Astrocyte (in vitro differentiated cells and primary cell): ENCODE measurements around the gene CMSS1. TPM values are rescaled to one million over a fixed set of nuclear protein-coding genes. Genes with fewer than 3 reads are reported as not detected.

Source experiments
- DNase-seq: peaks from one replicate; pipeline ENCODE4 v3.0.0-alpha.2; 2010; ENCODE audit warnings: low read depth
- FAIRE-seq: peaks from 2 replicates; lab custom pipeline; 2011; peaks lifted over from hg19 to GRCh38; lab: Jason Lieb, UNC
- H2AFZ ChIP-seq: 2 replicates; pipeline ENCODE4 v1.6.0; 2012; ENCODE audit warnings: low read depth, low read length, inconsistent platforms
- H3K27ac ChIP-seq: 2 replicates; pipeline ENCODE4 v1.5.1; 2011; ENCODE audit warnings: low read depth, low read length, inconsistent platforms
- H3K27me3 ChIP-seq: 2 replicates; pipeline ENCODE4 v1.6.0; 2011; ENCODE audit warnings: low read length, inconsistent platforms; ENCODE audit not compliant: insufficient read depth
- H3K36me3 ChIP-seq: 2 replicates; pipeline ENCODE4 v1.5.1; 2011; ENCODE audit warnings: low read length, inconsistent platforms; ENCODE audit not compliant: insufficient read depth
- H3K4me1 ChIP-seq: 2 replicates; pipeline ENCODE4 v1.5.1; 2011; ENCODE audit warnings: low read length, inconsistent platforms; ENCODE audit not compliant: insufficient read depth
- H3K4me2 ChIP-seq: 2 replicates; pipeline ENCODE4 v1.6.0; 2012; ENCODE audit warnings: low read length, inconsistent platforms
- H3K4me3 ChIP-seq: 2 replicates; pipeline ENCODE4 v1.5.1; 2011; ENCODE audit warnings: low read depth, mild to moderate bottlenecking, low read length, inconsistent platforms; ENCODE audit not compliant: insufficient read depth
- H3K79me2 ChIP-seq: 2 replicates; pipeline ENCODE4 v1.6.0; 2012; ENCODE audit warnings: mild to moderate bottlenecking, low read length, inconsistent platforms; ENCODE audit not compliant: insufficient read depth
- H3K9ac ChIP-seq: 2 replicates; pipeline ENCODE4 v1.6.0; 2012; ENCODE audit warnings: mild to moderate bottlenecking, low read length, inconsistent platforms
- H3K9me3 ChIP-seq: 2 replicates; pipeline ENCODE4 v1.5.1; 2012; ENCODE audit warnings: low read depth, mild to moderate bottlenecking, low read length, inconsistent platforms; ENCODE audit not compliant: insufficient read depth
- H4K20me1 ChIP-seq: 2 replicates; pipeline ENCODE4 v1.6.0; 2012; ENCODE audit warnings: low read length, inconsistent platforms; ENCODE audit not compliant: insufficient read depth
- H3K27ac Mint-ChIP-seq: one replicate; pipeline ENCODE4 v1.8.0; 2021; ENCODE audit warnings: mild to moderate bottlenecking, mixed read lengths; ENCODE audit not compliant: unreplicated experiment
- H3K27me3 Mint-ChIP-seq: one replicate; pipeline ENCODE4 v1.8.0; 2021; ENCODE audit warnings: low read depth, mixed read lengths; ENCODE audit not compliant: unreplicated experiment
- H3K36me3 Mint-ChIP-seq: one replicate; pipeline ENCODE4 v1.8.0; 2021; ENCODE audit warnings: low read depth, mixed read lengths; ENCODE audit not compliant: unreplicated experiment
- H3K4me1 Mint-ChIP-seq: one replicate; pipeline ENCODE4 v1.8.0; 2021; ENCODE audit warnings: low read depth, mixed read lengths; ENCODE audit not compliant: unreplicated experiment
- H3K4me3 Mint-ChIP-seq: one replicate; pipeline ENCODE4 v1.8.0; 2021; ENCODE audit warnings: mild to moderate bottlenecking, moderate library complexity, mixed read lengths; ENCODE audit not compliant: unreplicated experiment
- H3K9me3 Mint-ChIP-seq: one replicate; pipeline ENCODE4 v1.8.0; 2021; ENCODE audit warnings: mild to moderate bottlenecking, mixed read lengths; ENCODE audit not compliant: unreplicated experiment
- CTCF ChIP-seq: IDR thresholded peaks from 2 replicates; pipeline ENCODE4 v1.5.1; 2011; ENCODE audit warnings: low read depth, mild to moderate bottlenecking, inconsistent platforms, low read length, moderate library complexity; ENCODE audit not compliant: insufficient read depth
- EZH2 ChIP-seq: IDR thresholded peaks from 2 replicates; pipeline ENCODE4 v1.6.1; 2012; ENCODE audit warnings: mild to moderate bottlenecking, low read length, inconsistent platforms; ENCODE audit not compliant: insufficient read depth
- total RNA-seq: library from RNA; stranded (reverse); gene quantifications from 2 replicates; pipeline ENCODE4 v1.2.1, GENCODE V29; 2021

The CMSS1 gene
- total RNA-seq, 1 donor from 2014 or later: 12.5 TPM

- FAIRE-seq (no peak), DNase-seq (no peak)
- H3K27me3 ChIP-seq: no peaks in the 10 kb centered on the region
- no peak overlapping the region for H3K27ac ChIP-seq
- no peaks in the 10 kb centered on the region for H3K9me3 ChIP-seq
- H3K9ac ChIP-seq: no peak overlapping the region
- no peaks in the 10 kb centered on the region for H4K20me1 ChIP-seq
- no peak for TF ChIP-seq EZH2
- no peak for TF ChIP-seq CTCF
- Mint-ChIP-seq H3K9me3 (no peaks in the 10 kb centered on the region), H3K27me3 (no peaks in the 10 kb centered on the region), H3K27ac (no peak overlapping the region), H3K36me3 (no peaks in the 10 kb centered on the region), H3K4me1 (peaks cover 50% of the 10 kb centered on the region), H3K4me3 (no peak overlapping the region)
- H3K4me2 ChIP-seq: no peak overlapping the region
- H3K4me1 ChIP-seq: peaks cover 36% of the 10 kb centered on the region
- H3K36me3 ChIP-seq: no peaks in the 10 kb centered on the region
- H2AFZ ChIP-seq: no peak overlapping the region
- H3K4me3 ChIP-seq: no peak overlapping the region
- no peaks in the 10 kb centered on the region for H3K79me2 ChIP-seq
Measured at GRCh38 chr3:99899603-99900002, 81.9 kb downstream of the CMSS1 start.

- H3K4me1 Mint-ChIP-seq: peaks cover 52% of the 10 kb centered on the region
- H3K9me3 Mint-ChIP-seq: no peaks in the 10 kb centered on the region
- no peak overlapping the region for H3K27ac Mint-ChIP-seq
- no peak for FAIRE-seq
- no peak overlapping the region for H3K4me3 Mint-ChIP-seq
- no peaks in the 10 kb centered on the region for H3K36me3 ChIP-seq
- H2AFZ ChIP-seq: no peak overlapping the region
- no peak overlapping the region for H3K9ac ChIP-seq
- no peaks in the 10 kb centered on the region for H3K27me3 Mint-ChIP-seq
- H3K4me3 ChIP-seq: no peak overlapping the region
- no peaks in the 10 kb centered on the region for H3K36me3 Mint-ChIP-seq
- H3K27me3 ChIP-seq: no peaks in the 10 kb centered on the region
- H3K27ac ChIP-seq: peak overlapping the region; percentile 92
- TF ChIP-seq EZH2: no peak
- no peak for TF ChIP-seq CTCF
- H3K9me3 ChIP-seq: no peaks in the 10 kb centered on the region
- peaks cover 36% of the 10 kb centered on the region for H3K4me1 ChIP-seq
- no peaks in the 10 kb centered on the region for H4K20me1 ChIP-seq
- H3K4me2 ChIP-seq: no peak overlapping the region
- H3K79me2 ChIP-seq: no peaks in the 10 kb centered on the region
- DNase-seq: no peak
Measured at GRCh38 chr3:99900248-99900647, 82.6 kb downstream of the CMSS1 start.

DNA sequence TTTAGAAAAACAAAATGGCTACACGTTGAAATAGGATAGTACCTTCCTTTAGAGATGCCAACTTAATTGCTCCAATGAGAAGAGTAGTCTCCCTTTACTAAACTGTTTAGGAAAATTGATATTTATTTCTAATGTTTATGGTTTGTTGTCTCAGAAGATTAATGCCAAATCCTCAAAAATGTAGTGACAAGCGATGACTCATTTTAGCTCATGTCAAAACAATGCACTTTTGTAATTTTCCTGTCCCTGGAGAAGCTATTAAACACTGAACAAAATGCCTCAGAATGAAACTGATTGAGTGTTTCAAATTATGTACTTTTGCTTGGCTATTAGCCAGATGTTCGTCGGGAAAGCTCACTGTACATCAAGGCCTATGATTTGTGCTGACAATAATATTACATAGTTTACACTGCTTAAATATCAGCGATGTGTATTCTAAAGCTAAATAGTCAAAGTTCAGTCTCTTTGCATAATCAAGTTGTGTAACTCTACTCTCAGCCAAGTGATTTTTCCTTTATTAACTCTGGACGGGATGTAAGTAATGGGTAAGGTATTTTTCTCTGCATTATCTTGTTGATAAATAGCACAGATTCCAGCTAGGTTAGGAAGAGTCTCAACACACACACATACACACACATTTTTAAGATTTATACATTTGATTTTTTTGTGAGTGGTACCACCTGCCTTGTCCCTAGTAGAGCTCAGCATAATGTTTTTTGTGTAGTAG is 83.7 kb downstream of the CMSS1 start:
- Mint-ChIP-seq H3K9me3 (no peaks in the 10 kb centered on the region), H3K27ac (peak overlapping the region; percentile 96), H3K36me3 (no peaks in the 10 kb centered on the region), H3K4me1 (peaks cover 41% of the 10 kb centered on the region), H3K27me3 (no peaks in the 10 kb centered on the region), H3K4me3 (no peak overlapping the region)
- FAIRE-seq: peak; percentile 98
- TF ChIP-seq EZH2 (no peak), CTCF (no peak)
- Histone ChIP-seq H3K4me2 (peak overlapping the region; percentile 78), H3K4me1 (peaks cover 26% of the 10 kb centered on the region), H3K79me2 (no peaks in the 10 kb centered on the region), H3K27ac (peak overlapping the region; percentile 92), H3K9ac (peak overlapping the region; percentile 76), H3K27me3 (no peaks in the 10 kb centered on the region), H3K4me3 (peak overlapping the region; percentile 26), H3K36me3 (no peaks in the 10 kb centered on the region), H2AFZ (no peak overlapping the region), H4K20me1 (no peaks in the 10 kb centered on the region), H3K9me3 (no peaks in the 10 kb centered on the region)
- DNase-seq: peak; percentile 85
